HG03097 (cell line): ENCODE measurements around the gene SCAPER.
"Not testable (repeated sequence)": the region's sequence is repeated elsewhere in the genome, so short reads cannot be mapped to it uniquely, and the experiment has no call there.

ENCODE experiments used
- ATAC-seq: cut with Tn5 transposase; IDR thresholded peaks from one replicate; pipeline ENCODE4 v1.9.1; 2021; ENCODE audit not compliant: unreplicated experiment, low FRiP score

Gene SCAPER

DNA sequence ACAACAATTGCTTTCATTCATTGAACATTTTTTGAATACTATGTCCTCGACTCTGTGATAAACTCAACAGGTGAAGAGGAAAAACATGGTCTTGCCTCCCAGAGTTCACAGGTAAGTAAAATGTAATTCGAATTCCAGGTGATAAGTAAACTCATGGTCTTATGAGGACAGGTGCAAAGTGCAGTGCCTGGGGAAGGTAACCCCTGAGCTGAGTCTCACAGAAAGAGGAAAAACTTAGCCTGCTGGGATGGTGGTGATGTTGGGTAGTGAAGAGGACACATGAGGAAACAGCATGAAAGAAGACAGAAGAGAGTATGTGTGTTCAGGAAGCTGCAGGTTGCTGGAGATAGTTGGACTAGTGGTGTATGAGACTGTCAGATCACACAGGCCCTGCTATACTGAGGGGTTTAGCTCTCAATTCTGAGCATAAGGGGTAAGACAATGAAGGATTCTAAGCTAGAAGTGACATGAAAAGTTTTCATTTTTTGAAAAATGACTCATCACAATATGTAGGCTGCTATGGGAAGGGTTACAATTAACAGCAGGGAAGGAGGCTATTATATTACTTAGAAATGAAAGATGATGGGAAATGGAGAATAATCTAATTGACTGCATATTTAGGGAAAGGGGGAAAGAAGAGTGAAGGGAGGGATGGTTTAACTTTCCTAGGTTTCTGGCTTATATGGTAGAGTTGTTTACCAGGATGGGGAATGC, 457.3 kb downstream of the SCAPER start:
- ATAC-seq, result no peak

DNA sequence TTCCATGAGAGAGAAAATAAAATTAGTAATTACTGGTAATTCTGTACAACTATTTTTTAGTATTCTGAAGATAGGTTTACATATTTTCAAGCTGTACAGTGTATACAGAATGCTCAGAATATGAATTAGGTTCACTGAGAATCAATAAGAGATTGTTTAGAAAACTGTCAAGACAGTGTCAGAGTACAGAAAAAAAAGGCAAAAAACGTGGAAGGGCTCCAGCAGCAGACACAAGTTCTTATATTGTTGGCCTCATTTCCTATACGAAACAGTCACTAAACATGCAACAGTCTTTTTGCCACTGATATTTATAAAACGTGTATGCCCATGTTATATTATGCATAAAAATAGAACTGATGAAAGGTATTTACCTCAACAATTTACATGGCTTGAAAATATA, 464.7 kb downstream of the SCAPER start:
- ATAC-seq, result no peak

DNA sequence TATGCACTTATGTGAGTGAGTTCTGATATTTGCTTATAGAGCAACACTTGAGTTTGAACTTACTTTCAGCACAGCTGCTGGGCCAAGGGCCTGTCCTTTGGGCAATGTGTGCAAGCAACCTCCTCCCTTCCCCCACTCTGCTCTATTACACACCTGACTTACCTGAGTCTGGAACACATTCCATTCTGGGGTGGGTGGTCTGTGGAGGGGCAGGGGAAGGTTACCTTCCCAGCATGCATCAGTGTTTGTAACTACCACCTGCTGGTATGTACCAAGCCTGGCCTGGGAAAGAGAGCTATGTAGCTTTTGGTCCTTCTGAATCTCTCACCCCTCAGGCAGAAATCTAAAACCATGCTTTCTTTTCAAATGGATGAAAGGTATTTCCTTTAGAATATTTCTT, 465.6 kb downstream of the SCAPER start:
- no peak for ATAC-seq

- ATAC-seq, result no peak
Observed at GRCh38 chr15:76433798-76434400, 471.2 kb downstream of the SCAPER start.

DNA sequence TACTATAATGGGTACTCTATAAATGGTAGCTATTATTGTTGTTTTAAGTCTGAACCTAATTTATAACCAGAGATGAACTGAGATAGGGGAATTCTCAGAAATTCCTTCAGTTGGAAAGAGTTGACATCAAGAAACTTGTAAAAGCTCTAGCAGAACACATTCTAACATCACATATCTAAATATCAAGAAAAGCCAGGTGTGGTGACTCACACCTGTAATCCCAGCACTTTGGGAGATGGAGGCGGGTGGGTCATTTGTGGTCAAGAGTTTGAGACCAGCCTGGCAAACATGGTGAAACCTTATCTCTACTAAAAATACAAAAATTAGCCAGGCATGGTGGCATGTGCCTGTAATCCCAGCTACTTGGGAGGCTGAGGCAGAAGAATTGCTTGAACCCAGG, 472.1 kb downstream of the SCAPER start:
- ATAC-seq, result not testable (repeated sequence)

- ATAC-seq, result no peak
Observed at GRCh38 chr15:76432604-76433003, 472.5 kb downstream of the SCAPER start.

GRCh38 chr15:76431971-76432370, 473.2 kb downstream of the SCAPER start:
- ATAC-seq, result no peak

- ATAC-seq, result not testable (repeated sequence)
Observed at GRCh38 chr15:76430711-76431110, 474.4 kb downstream of the SCAPER start.

DNA sequence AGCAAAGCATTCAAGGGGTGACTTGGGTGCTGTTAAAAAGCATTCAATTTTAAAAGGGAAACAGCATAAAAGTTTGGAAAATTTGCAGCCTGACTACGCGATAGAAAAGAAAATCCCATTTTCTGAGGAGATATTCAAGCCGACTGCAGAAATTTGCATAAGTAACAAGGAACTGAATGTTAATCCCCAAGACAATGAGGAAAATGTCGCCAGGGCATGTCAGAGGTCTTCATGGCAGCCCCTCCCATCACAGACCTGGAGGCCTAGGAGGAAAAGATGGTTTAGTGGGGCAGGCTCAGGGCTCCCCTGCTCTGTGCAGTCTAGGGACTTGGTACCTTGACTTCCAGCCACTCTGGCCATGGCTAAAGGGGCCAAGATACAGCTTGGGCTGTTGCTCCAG, 475.5 kb downstream of the SCAPER start:
- no peak for ATAC-seq

DNA sequence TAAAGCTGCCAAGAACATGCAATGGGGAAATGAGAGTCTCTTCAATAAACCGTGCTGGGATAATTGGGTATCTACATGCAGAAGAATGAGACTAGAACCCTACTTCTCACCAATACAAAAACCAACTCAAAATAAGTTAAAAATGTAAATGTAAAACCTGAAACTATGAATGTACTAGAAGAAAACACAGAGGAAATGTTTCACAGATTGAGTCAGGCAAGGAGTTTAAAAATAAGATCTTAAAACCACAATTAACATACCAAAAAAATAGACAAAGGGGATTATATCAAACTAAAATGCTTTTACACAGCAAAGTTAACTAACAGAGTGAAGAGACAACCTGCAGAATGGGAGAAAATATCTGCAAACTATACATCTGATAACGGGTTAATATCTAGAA, 478.2 kb downstream of the SCAPER start:
- ATAC-seq, result no peak

- no peak for ATAC-seq
Observed at GRCh38 chr15:76418352-76419140, 486.6 kb downstream of the SCAPER start.

DNA sequence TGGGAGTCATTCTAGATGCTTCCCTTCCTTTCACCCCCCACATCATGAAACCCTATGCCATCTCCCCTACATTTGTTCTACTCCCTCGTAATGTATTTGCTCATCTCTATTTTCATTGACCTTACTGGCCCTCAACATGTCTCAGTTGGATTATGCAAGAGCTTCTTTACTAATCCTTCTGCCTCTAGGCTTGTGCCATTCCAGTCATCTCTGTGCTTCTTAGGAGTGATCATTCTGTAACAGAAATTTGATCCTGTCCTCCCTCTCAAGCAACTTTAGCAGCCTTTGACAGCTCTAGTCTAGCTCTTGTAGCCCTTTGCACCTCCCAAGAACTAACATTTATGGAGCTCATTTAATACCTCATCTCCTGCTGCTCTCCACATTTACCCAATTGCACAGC, 503.9 kb downstream of the SCAPER start:
- ATAC-seq, result no peak

DNA sequence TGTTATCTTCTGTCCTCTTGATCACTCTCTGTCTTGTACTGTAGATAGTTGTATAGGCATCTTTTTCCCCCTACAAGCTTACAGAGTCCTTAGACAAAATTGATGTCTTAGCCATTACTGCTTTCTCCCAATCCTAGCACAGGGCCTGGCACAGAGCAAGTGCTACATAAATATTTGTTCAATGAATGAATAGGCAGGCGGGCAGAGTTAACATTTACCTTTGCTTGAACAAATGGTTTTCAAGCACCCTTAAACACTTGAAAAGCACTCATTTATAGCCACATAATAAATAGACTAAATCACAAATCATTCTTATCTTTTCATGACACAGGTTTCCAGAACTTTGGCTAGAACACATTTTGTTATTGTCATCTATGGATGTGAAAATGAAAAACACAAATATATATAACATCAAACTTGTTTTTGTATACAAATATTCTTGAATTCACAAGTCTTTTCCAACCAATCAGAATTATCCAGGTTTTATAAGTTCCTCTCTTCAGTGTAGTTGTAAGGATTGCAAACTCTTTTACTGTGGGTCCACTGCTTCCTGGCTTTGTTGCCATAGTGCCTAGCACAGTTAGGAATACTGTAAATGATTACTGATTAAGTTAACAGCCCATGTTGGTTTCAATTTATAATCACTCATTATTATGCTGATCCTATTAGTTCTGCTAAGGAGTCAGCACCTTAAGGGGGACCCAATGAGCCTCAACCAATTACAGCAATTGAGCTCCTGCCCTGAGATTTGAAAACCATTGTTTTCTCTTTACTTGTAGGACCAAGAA, 506.6 kb downstream of the SCAPER start:
- no peak for ATAC-seq

GRCh38 chr15:76393614-76394013, 511.5 kb downstream of the SCAPER start:
- ATAC-seq, result no peak

- no peak for ATAC-seq
Observed at GRCh38 chr15:76391847-76392246, 513.3 kb downstream of the SCAPER start.

- no peak for ATAC-seq
Observed at GRCh38 chr15:76391309-76391708, 513.8 kb downstream of the SCAPER start.

- ATAC-seq, result no peak
Observed at GRCh38 chr15:76390571-76390970, 514.6 kb downstream of the SCAPER start.

DNA sequence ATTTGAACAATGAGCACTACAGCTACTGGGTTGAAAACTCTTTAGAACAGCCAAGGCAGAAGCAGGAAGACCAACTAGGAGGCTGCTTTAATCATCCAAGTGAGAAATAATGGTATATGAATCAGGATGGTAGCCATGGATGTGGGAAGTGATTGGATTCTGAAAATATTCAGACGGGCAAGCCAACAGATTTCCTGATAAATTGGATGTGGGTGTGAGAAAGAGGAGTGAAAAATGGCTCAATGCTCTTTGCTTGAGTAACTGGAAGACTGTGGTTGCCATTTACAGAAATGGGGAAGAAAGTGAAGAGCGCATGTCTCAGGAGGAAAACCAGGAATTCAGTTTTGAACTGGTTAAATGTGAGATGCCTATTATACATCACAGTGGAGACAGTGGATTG, 518.2 kb downstream of the SCAPER start:
- ATAC-seq, result no peak

DNA sequence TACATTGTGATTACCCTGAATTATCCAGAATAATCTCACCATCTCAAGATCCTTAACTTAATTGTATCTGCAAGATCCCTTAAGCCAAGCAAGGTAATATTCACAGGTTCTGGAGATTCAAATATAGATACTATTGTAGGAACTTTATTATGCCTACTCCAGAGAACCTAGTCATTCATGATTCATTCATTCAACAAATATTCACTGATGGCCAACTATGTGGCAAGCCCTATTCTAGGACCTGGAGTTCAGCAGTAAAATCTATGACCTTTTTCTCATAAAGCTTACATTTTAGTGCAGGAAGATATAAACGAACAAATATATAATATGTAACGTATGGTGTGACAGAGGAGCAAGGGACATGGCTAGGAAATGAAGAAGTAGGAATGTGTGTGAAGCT, 519.0 kb downstream of the SCAPER start:
- ATAC-seq, result no peak

- ATAC-seq, result no peak
Observed at GRCh38 chr15:76384409-76384808, 520.7 kb downstream of the SCAPER start.
